CD4-positive, alpha-beta T cell (primary cell): Measurements from ENCODE around the gene SREBF1. TPM values are rescaled to one million over a fixed set of nuclear protein-coding genes. Genes with fewer than 3 reads are reported as not detected.
A peak's percentile ranks its signal among the peaks of the same experiment; 100 is the strongest.

Experiments
- ATAC-seq: fragments of 200-7000 bp; cut with Tn5 transposase; one replicate; pipeline ENCODE4 v1.10.0; 2022; ENCODE audit warnings: mild to moderate bottlenecking; ENCODE audit not compliant: poor library complexity
- CTCF ChIA-PET: fragments of 350-600 bp; sonication (Branson Sonifier 250); formaldehyde crosslinking; loops from one replicate; lab custom pipeline; 2021; ENCODE audit warnings: antibody characterized with exemption, inconsistent platforms; lab: Charles Lee
- POLR2A ChIA-PET: fragments of 350-600 bp; sonication (Branson Sonifier 250); formaldehyde crosslinking; loops from one replicate; lab custom pipeline; 2021; ENCODE audit warnings: antibody characterized with exemption, inconsistent platforms; lab: Charles Lee
- DNase-seq, 14 experiments: peaks; one replicate each; pipeline ENCODE4 v3.0.0-alpha.2; 2013 to 2020; ENCODE audit warnings: mixed read lengths in 2 of 14
- H3K27ac ChIP-seq, 2 donors: one replicate each; pipeline versions ENCODE4 v1.5.1 to v1.7.0; 2013; ENCODE audit warnings: low read length in 2 of 2, low read depth in 1 of 2, mild to moderate bottlenecking in 1 of 2
- H3K27me3 ChIP-seq, 2 experiments: 1 replicate in 1 of 2; 2 replicates in 1 of 2; pipeline versions ENCODE4 v1.6.1 to v1.7.0; 2013; ENCODE audit warnings: low read length in 2 of 2, control low read depth in 1 of 2, mild to moderate bottlenecking in 1 of 2, moderate library complexity in 1 of 2; ENCODE audit not compliant: insufficient read depth in 2 of 2, control insufficient read depth in 1 of 2
- H3K36me3 ChIP-seq: one replicate; pipeline ENCODE4 v1.6.1; 2013; ENCODE audit warnings: low read length, control low read depth; ENCODE audit not compliant: insufficient read depth
- H3K4me1 ChIP-seq: one replicate; pipeline ENCODE4 v1.6.1; 2013; ENCODE audit warnings: low read length, control low read depth; ENCODE audit not compliant: insufficient read depth
- H3K4me3 ChIP-seq: one replicate; pipeline ENCODE4 v1.5.1; 2013; ENCODE audit warnings: mild to moderate bottlenecking, low read length, moderate library complexity
- H3K9me3 ChIP-seq, 2 experiments: 1 replicate in 1 of 2; 2 replicates in 1 of 2; pipeline versions ENCODE4 v1.6.1 to v1.7.0; 2013; ENCODE audit warnings: low read length in 2 of 2, mild to moderate bottlenecking in 2 of 2, control low read depth in 1 of 2, moderate library complexity in 1 of 2; ENCODE audit not compliant: control insufficient read depth in 1 of 2, insufficient read depth in 1 of 2
- H3K27ac Mint-ChIP-seq: one replicate; pipeline ENCODE4 v1.8.0; 2020; ENCODE audit warnings: mixed read lengths
- H3K27me3 Mint-ChIP-seq: one replicate; pipeline ENCODE4 v1.8.0; 2021; ENCODE audit warnings: mixed read lengths
- H3K36me3 Mint-ChIP-seq: one replicate; pipeline ENCODE4 v1.8.0; 2021; ENCODE audit warnings: low read depth, mixed read lengths
- H3K4me1 Mint-ChIP-seq: one replicate; pipeline ENCODE4 v1.8.0; 2021; ENCODE audit warnings: low read depth, mixed read lengths
- H3K4me3 Mint-ChIP-seq: one replicate; pipeline ENCODE4 v1.8.0; 2020; ENCODE audit warnings: mild to moderate bottlenecking, mixed read lengths
- H3K9me3 Mint-ChIP-seq: one replicate; pipeline ENCODE4 v1.8.0; 2020; ENCODE audit warnings: mixed read lengths
- intact Hi-C, 2 experiments: fragments of 100-400 bp; cut with DNase I in 1 of 2; cut with micrococcal nuclease in 1 of 2; formaldehyde crosslinking; loops; one replicate each; pipeline versions ENCODE4 v1.15.1 to v1.9.0; 2023 to 2025; cut with DNase I, micrococcal nuclease
- total RNA-seq, 174 experiments: library from RNA in 2 of 174; stranded (reverse) in 2 of 174; gene quantifications; one replicate each; pipeline ENCODE4 v1.2.3 and lab custom pipeline; 2021 to 2026
- TF ChIP-seq, protein P1 (sequence below): fragments of 200-600 bp; IDR thresholded peaks from one replicate; pipeline ENCODE4 v1.8.0; 2022; ENCODE audit warnings: antibody characterized with exemption, mild to moderate bottlenecking

The SREBF1 gene
- total RNA-seq, 2 experiments from 2014 or later = 249 to 264 TPM

DNA sequence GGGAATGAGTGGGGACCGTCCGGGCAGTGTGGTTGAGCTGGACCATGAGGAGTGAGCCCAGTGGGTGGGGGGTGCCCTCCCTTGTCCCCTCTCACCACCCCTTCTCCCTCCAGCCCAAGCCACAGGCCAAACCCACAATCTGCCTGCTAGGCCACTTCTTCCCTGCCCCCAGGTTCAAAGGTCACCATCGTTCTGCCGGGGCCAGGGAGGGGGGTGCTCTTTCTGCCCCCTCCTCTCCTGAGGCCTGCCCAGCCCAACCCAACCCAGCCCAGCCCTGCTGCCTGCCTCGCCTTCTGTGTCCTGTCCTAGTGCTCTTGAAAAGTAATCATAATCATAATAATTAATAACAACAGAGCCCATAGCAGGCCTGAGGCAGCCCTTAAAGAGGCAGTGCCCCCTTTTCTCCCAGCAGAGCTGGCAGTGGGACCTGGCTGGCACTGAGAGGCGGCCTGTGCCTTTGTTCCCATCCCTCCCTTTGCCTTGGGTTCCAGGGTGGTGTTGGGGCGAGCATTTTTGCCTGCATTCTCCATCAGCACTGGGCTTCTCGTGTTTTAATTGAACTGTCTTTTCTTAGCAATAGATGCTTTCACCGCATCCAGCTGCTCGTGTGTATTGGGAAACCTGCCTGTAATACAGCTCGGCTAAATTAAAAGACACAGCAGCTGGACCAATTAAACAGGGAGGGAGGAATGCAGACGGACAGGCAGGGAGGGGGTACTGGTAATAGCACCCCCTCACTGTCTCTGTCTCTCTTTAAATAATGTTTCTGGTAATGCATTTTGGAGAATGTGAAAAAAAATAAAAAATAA lies 46.8 kb downstream of the SREBF1 start:
- no peak for DNase-seq
- H3K36me3 Mint-ChIP-seq = no peaks in the 10 kb centered on the region
- Histone ChIP-seq H3K27me3 (no peaks in the 10 kb centered on the region), H3K4me1 (peaks cover 38% of the 10 kb centered on the region), H3K9me3 (no peaks in the 10 kb centered on the region), H3K27ac (peak overlapping the region in 1 of 2 donors; percentile 27), H3K36me3 (peaks cover 12% of the 10 kb centered on the region), H3K4me3 (no peak overlapping the region)
- no peaks in the 10 kb centered on the region for H3K9me3 Mint-ChIP-seq
- H3K4me1 Mint-ChIP-seq = peaks cover 32% of the 10 kb centered on the region
- ATAC-seq = no peak
- TF ChIP-seq, protein P1, sequence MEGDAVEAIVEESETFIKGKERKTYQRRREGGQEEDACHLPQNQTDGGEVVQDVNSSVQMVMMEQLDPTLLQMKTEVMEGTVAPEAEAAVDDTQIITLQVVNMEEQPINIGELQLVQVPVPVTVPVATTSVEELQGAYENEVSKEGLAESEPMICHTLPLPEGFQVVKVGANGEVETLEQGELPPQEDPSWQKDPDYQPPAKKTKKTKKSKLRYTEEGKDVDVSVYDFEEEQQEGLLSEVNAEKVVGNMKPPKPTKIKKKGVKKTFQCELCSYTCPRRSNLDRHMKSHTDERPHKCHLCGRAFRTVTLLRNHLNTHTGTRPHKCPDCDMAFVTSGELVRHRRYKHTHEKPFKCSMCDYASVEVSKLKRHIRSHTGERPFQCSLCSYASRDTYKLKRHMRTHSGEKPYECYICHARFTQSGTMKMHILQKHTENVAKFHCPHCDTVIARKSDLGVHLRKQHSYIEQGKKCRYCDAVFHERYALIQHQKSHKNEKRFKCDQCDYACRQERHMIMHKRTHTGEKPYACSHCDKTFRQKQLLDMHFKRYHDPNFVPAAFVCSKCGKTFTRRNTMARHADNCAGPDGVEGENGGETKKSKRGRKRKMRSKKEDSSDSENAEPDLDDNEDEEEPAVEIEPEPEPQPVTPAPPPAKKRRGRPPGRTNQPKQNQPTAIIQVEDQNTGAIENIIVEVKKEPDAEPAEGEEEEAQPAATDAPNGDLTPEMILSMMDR = no peak
- H3K27me3 Mint-ChIP-seq = no peaks in the 10 kb centered on the region
- H3K4me3 Mint-ChIP-seq = no peak overlapping the region
- peak overlapping the region; percentile 49 for H3K27ac Mint-ChIP-seq
- intact Hi-C loops = loop anchor here (5.0 to 10.0 kb wide), 4 partner anchors 33 to 108 kb away; partner anchors contain the start of gene RAI1 (in 1 of the 2)
- CTCF ChIA-PET = no interaction called here
- POLR2A ChIA-PET = no interaction called here

DNA sequence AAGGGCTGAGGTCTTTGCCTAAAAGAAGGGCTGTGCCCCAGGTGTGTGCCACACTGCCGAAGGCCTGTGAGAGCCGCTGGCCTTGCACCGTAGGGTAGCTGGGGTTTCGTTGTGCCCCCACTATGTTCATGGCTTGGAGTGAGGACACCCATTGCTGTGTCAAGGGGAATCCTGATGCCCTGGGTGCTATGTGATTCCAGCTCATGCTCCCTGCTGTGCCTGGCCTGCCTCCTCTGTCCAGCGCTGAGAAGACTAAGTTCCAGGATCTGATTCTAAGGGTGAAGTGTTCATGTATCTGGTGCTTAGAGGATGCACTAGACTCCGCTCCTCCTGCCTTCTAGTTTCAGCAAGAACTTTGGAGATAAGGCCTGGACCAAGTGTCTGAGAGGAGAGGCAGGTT lies 47.4 kb downstream of the SREBF1 start:
- Mint-ChIP-seq H3K9me3 (no peaks in the 10 kb centered on the region), H3K4me3 (no peak overlapping the region), H3K4me1 (peaks cover 38% of the 10 kb centered on the region), H3K36me3 (no peaks in the 10 kb centered on the region), H3K27ac (no peak overlapping the region), H3K27me3 (no peaks in the 10 kb centered on the region)
- Histone ChIP-seq H3K27me3 (no peaks in the 10 kb centered on the region), H3K9me3 (no peaks in the 10 kb centered on the region), H3K4me1 (peaks cover 40% of the 10 kb centered on the region), H3K36me3 (peaks cover 6% of the 10 kb centered on the region), H3K4me3 (no peak overlapping the region), H3K27ac (no peak overlapping the region)
- POLR2A ChIA-PET = no interaction called here
- ATAC-seq = no peak
- CTCF ChIA-PET = no interaction called here
- TF ChIP-seq, protein P1 = no peak
- no peak for DNase-seq
- intact Hi-C loops = loop anchor here in 1 of 2 experiments (10.0 kb wide), 1 partner anchor 95 kb away; no protein-coding TSS in a partner anchor

DNA sequence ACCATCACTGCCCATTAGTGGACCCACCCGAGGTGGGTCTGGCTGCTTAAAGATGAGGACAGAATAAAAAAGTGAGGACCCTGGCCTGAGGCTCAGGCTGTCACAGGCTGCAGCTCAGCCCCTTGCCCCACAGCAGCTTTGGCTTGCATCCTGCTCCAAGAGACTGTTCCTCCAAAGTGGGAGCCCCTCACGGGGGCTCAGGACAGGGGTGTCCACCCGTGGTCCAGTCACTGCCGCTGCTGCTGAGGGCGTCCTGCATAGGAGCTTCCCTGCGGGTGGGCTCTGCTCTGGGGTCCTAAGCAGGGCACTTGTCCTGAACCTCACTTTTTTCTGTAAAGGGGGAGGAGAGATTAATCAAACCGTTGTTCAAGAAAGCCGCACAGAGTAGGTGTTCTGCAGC lies 47.8 kb downstream of the SREBF1 start:
- DNase-seq (no peak), ATAC-seq (no peak)
- CTCF ChIA-PET = no interaction called here
- POLR2A ChIA-PET = no interaction called here
- H3K4me1 ChIP-seq = peaks cover 40% of the 10 kb centered on the region
- H3K9me3 ChIP-seq = no peaks in the 10 kb centered on the region
- Mint-ChIP-seq H3K9me3 (no peaks in the 10 kb centered on the region), H3K27ac (peak overlapping the region; percentile 27), H3K27me3 (no peaks in the 10 kb centered on the region), H3K4me1 (peaks cover 40% of the 10 kb centered on the region), H3K4me3 (no peak overlapping the region), H3K36me3 (no peaks in the 10 kb centered on the region)
- TF ChIP-seq, protein P1 = no peak
- H3K27me3 ChIP-seq = no peaks in the 10 kb centered on the region
- intact Hi-C loops = loop anchor here in 1 of 2 experiments (10.0 kb wide), 1 partner anchor 94 kb away; no protein-coding TSS in a partner anchor
- no peak overlapping the region for H3K4me3 ChIP-seq
- peaks cover 2% of the 10 kb centered on the region for H3K36me3 ChIP-seq
- no peak overlapping the region for H3K27ac ChIP-seq
